BJ (cell line): ENCODE measurements around the gene NAA60. TPM values are rescaled to one million over a fixed set of nuclear protein-coding genes. Genes with fewer than 3 reads are reported as not detected.

Experiments used
- CTCF ChIA-PET: fragments of 350-600 bp; formaldehyde crosslinking; extraction: SDS; loops from one replicate; lab custom pipeline; 2021; ENCODE audit warnings: antibody characterized with exemption, inconsistent platforms; lab: Yijun Ruan, JAX
- POLR2A ChIA-PET: fragments of 300-600 bp; sonication (Branson Sonifier 250); formaldehyde crosslinking; extraction: SDS; loops from one replicate; lab custom pipeline; 2021; ENCODE audit warnings: antibody characterized with exemption; lab: Charles Lee
- DNase-seq: peaks from one replicate; pipeline ENCODE4 v3.0.0-alpha.2; 2011; ENCODE audit warnings: low read depth
- H3K27me3 ChIP-seq: 2 replicates; pipeline ENCODE4 v1.6.0; 2011; ENCODE audit warnings: low read length; ENCODE audit not compliant: control insufficient read depth, insufficient read depth
- H3K36me3 ChIP-seq: 2 replicates; pipeline ENCODE4 v1.5.1; 2011; ENCODE audit warnings: low read length; ENCODE audit not compliant: control insufficient read depth, insufficient read depth
- H3K4me3 ChIP-seq: 2 replicates; pipeline ENCODE4 v1.5.1; 2011; ENCODE audit warnings: low read depth, mild to moderate bottlenecking, control low read depth, low read length
- CTCF ChIP-seq: IDR thresholded peaks from 2 replicates; pipeline ENCODE4 v1.5.1; 2011; ENCODE audit warnings: low read depth, mild to moderate bottlenecking, control low read depth, inconsistent platforms, low read length, moderate library complexity; ENCODE audit not compliant: insufficient read depth
- polyA plus RNA-seq: library from polyadenylated mRNA; depleted of rRNA; stranded (reverse); fragments of >200 nt; gene quantifications from 2 replicates; pipeline ENCODE4 v1.2.3, GENCODE V29; 2011

The NAA60 gene
- polyA plus RNA-seq, 1 experiment = 21.7 TPM

- CTCF ChIA-PET = interaction anchor here (1.2 kb wide), 1 partner anchor 113 kb away, joined by 4 read pairs; no protein-coding TSS in a partner anchor
- no peak for TF ChIP-seq CTCF
- POLR2A ChIA-PET = no interaction called here
- no peak for DNase-seq
- Histone ChIP-seq H3K4me3 (no peak overlapping the region), H3K36me3 (peaks cover 52% of the 10 kb centered on the region), H3K27me3 (no peaks in the 10 kb centered on the region)
These were observed 41.0 kb downstream of the NAA60 start for GRCh38 chr16:3484318-3485096.

- CTCF ChIA-PET = no interaction called here
- Histone ChIP-seq H3K27me3 (no peaks in the 10 kb centered on the region), H3K36me3 (peaks cover 48% of the 10 kb centered on the region), H3K4me3 (no peak overlapping the region)
- no peak for TF ChIP-seq CTCF
- DNase-seq = no peak
- POLR2A ChIA-PET = no interaction called here
These were observed 41.7 kb downstream of the NAA60 start for GRCh38 chr16:3485097-3485745.

GRCh38 chr16:3485821-3486505 lies 42.5 kb downstream of the NAA60 start:
- Histone ChIP-seq H3K36me3 (peaks cover 48% of the 10 kb centered on the region), H3K27me3 (no peaks in the 10 kb centered on the region), H3K4me3 (no peak overlapping the region)
- ChIA-PET POLR2A (no interaction called here), CTCF (interaction anchor here (1.5 kb wide), 1 partner anchor 14 kb away, joined by 3 read pairs; no protein-coding TSS in a partner anchor)
- TF ChIP-seq CTCF = 0 out of 2 replicates have a peak, but pooled peaks have one; percentile 1
- no peak for DNase-seq

GRCh38 chr16:3486506-3487215 lies 43.2 kb downstream of the NAA60 start:
- Histone ChIP-seq H3K27me3 (no peaks in the 10 kb centered on the region), H3K36me3 (peaks cover 42% of the 10 kb centered on the region), H3K4me3 (no peak overlapping the region)
- ChIA-PET CTCF (interaction anchor here (1.5 kb wide), 1 partner anchor 14 kb away, joined by 3 read pairs; no protein-coding TSS in a partner anchor), POLR2A (no interaction called here)
- TF ChIP-seq CTCF = no peak
- DNase-seq = no peak
